Activated CD4-positive, alpha-beta T cell treated with anti-CD3 and anti-CD28 coated beads for 1 hour (primary cell): ENCODE measurements around the gene UGT2B15.
"Not testable (repeated sequence)": the region's sequence is repeated elsewhere in the genome, so short reads cannot be mapped to it uniquely, and the experiment has no call there.

ENCODE experiments used
- DNase-seq: peaks from one replicate; pipeline ENCODE4 v3.0.0-alpha.2; 2020

Gene UGT2B15

DNA sequence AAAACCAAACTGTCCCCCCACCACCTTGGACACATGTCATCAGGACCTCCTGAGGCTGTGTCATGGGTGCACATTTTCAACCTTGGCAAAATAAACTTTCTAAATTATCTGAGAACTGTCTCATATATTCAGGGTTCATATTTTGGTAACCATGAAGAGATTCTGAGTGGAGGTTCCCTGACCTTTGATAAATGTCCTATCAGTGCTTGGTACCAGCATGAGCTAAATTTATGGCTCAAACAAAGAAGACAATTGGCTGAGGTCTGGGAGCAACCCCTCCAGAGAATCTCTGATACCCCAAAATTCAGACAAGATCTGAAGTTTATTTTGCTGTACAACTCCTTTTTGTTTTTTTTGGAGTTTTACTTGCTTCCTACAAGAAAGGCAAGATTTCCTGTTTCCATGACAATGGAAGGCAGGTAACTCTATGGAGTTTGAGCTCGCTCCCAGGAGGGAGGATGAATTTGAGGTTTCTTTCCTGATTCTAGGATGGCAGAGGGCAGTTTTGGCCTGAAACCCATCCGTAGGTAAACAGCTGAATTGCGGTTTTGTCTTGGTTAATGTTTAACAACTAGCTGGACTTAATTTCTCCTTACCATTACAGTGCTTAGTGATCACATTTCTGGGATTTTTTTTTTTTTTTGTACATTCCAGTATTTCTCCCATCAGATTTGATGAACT is 14.5 kb downstream of the UGT2B15 start:
- no peak for DNase-seq

DNA sequence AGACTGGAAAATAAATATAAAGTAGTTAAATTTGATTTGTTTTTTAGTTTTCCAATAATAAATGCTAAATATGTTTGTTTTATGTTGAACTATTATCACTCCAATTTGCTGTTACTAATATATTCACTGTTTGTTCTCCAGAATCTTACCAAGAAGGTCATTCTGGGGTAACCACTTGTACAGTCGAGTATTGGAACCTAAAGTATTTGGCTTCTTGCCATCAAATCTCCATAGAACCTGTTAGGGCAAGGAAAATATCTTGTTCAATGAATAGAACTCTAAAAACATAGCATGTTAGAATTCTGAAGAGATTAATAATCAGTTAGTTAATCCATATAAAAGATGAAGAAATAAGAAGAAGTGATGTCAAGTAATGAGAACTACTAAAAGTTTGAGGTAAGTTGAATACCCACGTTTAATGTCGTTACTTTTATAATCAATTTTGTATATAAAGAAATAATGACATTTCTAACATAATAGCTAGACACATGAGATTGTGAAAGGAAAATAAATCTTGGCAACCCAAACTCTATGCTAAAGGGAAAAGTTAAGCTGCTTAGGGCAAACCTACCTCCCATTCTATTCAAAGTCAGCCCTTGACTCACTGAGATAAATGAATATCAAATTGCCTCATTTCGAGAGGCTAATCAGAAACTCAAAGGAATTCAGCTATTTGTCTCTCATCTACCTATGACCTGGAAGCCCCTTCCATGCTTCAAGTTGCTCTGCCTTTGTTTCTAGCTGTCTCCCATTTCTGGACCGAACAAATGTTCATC is 15.3 kb downstream of the UGT2B15 start:
- DNase-seq = no peak

DNA sequence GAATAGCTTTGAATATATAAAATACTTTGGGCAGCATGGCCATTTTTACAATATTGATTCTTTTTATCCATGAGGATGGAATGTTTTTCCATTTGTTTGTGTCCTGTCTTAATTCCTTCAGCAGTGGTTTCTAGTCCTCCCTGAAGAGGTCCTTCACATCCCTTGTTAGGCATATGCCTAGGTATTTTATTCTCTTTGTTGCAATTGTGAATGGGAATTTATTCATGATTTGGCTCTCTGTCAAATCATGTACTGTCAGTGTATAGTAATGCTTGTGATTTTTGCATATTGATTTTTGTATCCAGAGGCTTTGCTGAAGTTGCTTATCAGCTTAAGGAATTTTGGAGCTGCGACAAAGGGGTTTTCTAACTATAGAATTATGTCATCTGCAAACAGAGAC is 18.5 kb downstream of the UGT2B15 start:
- no peak for DNase-seq

DNA sequence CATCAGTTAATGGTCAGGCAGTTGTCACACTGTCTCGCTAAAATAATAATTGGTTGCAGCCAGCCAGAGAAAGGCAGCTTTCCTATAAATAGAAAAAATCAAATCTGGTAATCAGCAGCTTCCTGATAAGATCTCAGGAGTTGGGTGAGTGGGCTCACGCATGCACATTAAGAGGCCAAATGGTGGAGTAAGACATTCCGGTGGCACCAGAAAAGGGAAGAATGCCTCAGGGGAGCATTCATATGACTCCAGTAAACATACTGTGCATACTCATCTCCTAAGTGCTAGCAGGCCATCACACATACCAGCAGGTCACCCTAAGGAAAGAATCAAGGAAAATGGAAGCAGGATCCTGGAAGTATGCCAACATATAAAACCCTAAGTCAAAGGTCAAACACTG is 40.1 kb downstream of the UGT2B15 start:
- no peak for DNase-seq

DNA sequence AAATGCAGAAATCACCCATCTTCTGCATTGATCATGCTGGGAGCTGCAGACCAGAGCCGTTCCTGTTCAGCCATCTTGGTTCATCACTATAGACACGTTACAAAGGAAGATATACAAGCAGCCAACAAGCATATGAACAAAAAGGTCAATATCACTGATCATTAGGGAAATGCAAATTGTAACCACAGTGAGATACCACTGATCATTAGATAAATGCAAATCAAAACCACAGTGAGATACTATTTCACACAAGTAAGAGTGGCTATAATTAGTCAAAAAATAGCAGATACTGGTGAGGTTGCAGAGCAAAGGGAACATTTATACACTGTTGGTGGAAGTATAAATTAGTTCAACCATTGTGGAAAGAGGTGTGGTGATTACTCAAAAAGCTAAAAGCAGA is 47.7 kb downstream of the UGT2B15 start:
- DNase-seq = not testable (repeated sequence)

DNA sequence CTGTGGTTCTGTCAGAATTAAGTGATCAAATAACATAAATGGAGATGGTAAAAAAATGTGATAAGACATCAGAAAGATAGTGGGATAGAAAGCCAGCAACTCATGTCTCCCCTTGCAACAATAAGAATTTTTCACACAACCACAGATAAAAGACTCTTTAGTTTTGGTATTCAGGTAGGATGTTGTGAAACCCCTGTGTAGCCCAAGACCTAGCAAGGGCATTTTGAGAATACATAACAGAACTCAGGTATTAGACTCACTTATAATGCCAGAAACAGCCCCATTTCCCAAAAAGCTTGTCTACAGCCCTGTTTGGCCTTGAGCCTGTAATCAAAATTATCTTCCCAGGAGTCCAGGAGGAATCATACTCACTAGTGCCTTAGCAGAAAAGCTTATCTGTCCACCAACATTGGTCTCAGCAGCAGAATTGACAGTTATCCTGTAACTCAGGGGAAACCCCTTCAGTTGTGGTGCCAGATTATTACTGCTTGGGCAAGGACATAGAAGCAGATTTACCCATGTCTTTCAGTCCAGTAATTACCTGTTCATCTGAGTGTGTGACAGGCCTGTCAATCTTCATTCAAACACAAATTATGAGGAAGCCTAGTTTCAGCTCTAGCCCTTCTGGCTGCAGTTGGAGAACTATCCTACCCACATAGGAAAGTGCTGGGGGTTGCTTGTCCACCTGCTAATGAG is 53.3 kb downstream of the UGT2B15 start:
- no peak for DNase-seq

DNA sequence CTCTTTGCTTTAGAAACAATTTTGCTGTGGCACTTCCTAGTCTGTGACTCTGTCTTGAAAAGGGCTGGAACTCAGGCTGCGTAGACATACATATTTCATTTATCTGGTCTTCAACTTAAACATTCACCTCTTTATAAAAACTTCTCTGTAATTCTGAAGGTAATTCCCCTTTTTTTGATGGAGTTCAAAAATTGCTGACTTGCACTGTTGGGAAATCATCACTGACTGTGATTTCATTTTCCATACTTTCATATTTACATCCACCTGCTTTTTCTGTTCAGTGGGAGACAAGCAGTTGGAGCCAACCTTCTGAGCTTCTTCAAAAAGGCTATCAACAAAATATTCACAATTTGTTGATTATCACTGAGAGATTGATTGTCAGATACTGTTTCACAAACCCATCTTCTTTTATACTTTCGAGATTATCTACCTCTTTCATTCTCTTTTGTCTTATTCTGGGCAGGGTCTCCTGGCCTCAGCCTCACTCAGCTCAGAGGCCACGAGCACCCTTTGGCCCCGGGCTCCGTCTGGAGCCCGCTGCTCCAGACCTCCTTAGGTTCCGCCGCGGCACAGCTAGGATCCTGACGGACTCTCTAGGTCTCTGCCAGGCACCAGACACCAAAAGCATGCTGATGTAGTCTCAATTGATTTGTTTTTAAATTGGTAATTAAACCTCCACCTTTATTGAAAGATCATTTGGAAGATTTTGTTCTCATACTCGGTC is 54.6 kb downstream of the UGT2B15 start:
- no peak for DNase-seq

DNA sequence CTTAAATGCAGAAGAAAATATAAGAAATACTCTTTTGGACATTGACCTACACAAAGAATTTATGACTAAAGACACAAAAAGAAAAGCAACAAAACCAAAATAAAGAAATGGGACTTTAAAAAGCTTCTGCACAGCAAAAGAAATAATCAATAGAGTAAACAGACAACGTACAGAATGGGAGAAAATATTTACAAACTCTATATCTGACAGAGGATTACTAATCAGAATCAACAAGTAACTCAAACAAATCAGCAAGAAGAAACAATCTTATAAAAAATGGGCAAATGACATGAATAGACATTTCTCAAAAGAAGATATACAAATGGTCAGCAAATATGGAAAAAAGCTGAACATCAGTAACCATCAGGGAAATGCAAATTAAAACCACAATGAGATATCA is 56.7 kb downstream of the UGT2B15 start:
- DNase-seq = no peak

DNA sequence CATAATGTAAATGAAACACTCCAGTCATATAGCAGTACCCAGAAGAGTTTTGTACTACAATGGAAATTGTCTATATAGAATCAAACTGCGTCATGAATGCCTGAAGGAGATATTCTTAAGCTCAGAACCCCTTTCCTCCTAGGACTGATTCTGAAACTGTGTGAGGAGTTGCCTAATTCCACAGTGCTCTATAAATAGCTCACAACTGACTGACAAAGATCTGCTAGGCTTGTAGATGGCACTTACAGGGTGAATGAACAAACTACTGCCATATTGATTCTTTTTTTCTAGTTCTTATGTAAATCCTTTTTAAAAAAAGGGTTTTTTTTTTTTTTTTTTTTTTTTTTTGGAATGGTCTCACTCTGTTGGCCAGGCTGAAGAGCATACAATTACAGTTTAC is 64.2 kb downstream of the UGT2B15 start:
- no peak for DNase-seq

DNA sequence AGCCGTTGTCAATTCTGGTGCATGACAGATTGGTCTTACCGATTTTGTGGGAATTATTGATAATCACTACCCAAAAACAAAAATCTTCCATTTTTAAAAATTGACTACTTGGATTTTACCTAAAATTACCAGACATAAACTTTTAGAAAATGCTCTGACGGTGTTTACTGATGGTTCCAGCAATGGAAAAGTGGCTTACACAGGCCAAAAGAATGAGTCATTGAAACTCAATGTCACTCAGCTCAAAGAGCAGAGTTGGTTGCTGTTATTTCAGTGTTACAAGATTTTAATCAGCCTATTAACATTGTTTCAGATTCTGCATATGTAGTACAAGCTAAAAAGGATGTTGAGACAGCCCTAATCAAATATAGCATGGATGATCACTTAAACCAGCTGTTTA is 71.3 kb downstream of the UGT2B15 start:
- DNase-seq = no peak

DNA sequence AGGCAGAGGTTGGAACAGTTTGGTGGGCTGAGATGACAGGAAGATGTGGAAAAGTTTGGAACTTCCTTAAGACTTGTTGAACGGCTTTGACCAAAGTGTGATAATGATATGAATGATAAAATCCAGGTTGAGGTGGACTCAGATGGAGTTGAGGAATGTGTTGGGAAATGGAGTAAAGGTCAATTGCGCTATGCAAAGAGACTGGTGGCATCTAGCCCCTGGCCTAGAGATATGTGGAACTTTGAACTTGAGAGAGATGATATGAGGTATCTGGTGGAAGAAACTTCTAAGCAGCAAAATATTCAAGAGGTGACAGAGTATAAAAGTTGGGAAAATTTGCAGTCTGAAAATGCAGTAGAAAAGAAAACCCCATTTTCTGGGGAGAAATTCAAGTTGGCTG is 73.0 kb downstream of the UGT2B15 start:
- DNase-seq = no peak
